ENCODE data around the gene ERBB4. TPM values are rescaled to one million over a fixed set of nuclear protein-coding genes. Genes with fewer than 3 reads are reported as not detected.

Gene ERBB4
- total RNA-seq, 1 donor: 5.8 TPM

DNA sequence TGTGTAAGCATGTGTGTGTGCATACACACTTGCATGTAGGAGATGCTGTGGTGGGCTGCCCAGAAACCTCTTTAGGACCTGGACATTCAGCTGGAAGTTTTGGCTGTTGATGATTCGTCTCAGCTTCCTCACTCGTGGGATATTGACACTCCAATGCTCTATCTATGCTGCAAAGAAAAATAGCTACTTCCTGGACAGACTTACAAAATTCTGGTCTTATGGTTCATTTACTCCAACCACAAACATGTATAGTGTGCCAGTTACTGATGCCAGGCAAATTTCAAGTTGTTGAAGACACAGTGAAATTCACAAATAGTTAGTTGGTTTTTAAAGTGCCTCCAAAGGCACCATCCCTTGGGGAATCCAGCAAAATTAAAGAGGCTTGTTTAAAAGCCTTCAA, 1099.6 kb downstream of the ERBB4 start:
- DNase-seq (ENCODE audit: low read depth): no peak
- no peak overlapping the region for H3K4me3 ChIP-seq (ENCODE audit: low read depth, low read length)
- TF ChIP-seq, protein P1, sequence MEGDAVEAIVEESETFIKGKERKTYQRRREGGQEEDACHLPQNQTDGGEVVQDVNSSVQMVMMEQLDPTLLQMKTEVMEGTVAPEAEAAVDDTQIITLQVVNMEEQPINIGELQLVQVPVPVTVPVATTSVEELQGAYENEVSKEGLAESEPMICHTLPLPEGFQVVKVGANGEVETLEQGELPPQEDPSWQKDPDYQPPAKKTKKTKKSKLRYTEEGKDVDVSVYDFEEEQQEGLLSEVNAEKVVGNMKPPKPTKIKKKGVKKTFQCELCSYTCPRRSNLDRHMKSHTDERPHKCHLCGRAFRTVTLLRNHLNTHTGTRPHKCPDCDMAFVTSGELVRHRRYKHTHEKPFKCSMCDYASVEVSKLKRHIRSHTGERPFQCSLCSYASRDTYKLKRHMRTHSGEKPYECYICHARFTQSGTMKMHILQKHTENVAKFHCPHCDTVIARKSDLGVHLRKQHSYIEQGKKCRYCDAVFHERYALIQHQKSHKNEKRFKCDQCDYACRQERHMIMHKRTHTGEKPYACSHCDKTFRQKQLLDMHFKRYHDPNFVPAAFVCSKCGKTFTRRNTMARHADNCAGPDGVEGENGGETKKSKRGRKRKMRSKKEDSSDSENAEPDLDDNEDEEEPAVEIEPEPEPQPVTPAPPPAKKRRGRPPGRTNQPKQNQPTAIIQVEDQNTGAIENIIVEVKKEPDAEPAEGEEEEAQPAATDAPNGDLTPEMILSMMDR (IDR thresholded peaks at IDR 0.05; ENCODE audit: insufficient read depth, low read length): no peak

DNA sequence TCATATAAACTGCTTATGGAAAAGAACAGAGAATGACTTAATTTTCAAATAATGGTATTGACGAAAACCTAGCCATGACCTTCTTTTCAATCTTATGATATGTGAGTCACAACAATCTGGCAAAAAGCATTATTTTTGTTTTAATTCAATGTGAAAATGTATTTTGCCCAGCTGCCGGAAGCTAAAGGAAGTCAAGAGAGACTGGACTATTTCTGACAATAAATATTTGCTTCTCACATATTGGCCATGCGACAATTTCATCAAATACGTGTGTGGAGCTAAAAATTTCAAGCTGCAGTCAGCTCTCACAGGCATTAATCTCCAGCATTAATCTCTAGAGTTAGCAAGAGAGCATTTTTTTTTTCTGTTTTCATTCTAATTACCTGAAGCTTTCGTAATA, 1101.2 kb downstream of the ERBB4 start:
- H3K4me3 ChIP-seq (ENCODE audit: low read depth, low read length): no peak overlapping the region
- TF ChIP-seq, protein P1 (IDR thresholded peaks at IDR 0.05; ENCODE audit: insufficient read depth, low read length): no peak
- DNase-seq (ENCODE audit: low read depth): no peak

DNA sequence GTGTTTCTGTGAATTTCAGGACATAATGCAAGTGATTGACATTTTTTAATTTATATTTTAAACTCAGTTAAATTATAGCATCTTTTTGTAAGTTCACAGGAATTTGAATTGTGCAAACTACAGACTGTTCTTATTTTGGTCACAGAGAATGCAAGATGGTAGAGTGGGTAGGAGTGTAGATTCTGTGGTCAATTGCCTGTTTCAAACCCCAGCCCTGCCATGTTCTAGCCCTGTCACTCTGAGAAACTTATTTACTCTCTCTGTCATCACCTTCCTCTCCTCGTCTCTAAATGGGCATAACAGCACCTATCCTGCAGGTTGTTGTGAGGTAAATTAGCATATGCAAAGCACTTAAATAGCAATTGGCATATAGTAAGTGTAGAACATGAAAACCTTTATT, 1102.4 kb downstream of the ERBB4 start:
- TF ChIP-seq, protein P1 (IDR thresholded peaks at IDR 0.05; ENCODE audit: insufficient read depth, low read length): no peak
- DNase-seq (ENCODE audit: low read depth): no peak
- no peak overlapping the region for H3K4me3 ChIP-seq (ENCODE audit: low read depth, low read length)

DNA sequence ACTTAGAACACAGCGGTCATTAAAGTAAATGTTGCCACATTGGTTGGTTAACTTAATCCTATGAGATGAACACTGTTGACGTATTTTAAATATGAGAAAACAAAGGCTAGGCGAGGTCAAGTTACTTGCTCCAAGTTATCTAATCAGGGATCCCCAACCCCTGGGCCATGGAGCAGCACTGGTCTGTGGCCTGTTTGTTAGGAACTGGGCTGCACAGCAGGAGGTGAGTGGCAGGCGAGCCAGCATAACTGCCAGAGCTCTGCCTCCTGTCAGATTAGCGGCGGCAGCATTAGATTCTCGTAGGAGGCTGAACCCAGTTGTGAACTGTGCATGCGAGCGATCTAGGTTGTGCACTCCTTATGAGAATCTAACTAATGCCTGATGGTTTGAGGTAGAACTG, 1103.3 kb downstream of the ERBB4 start:
- H3K4me3 ChIP-seq (ENCODE audit: low read depth, low read length): no peak overlapping the region
- no peak for DNase-seq (ENCODE audit: low read depth)
- TF ChIP-seq, protein P1 (IDR thresholded peaks at IDR 0.05; ENCODE audit: insufficient read depth, low read length): no peak

DNA sequence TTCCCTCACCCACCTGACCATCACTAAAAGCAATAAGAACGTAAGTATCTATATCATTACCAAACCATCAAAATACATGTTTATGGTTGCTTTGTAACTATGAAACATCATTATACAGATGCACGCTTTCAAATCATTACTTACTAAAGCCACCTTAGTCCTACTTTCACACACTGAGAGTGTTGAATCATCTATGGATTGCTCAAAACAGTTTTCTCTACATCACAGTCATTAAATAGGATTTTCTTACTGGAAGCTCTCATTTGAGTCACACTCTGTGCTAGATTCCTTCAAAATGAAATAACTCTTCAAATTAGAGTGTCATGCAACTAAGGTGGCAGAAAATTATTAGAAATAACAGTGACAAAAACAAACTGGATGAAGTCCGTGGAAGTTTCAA, 1103.8 kb downstream of the ERBB4 start:
- DNase-seq (ENCODE audit: low read depth): no peak

DNA sequence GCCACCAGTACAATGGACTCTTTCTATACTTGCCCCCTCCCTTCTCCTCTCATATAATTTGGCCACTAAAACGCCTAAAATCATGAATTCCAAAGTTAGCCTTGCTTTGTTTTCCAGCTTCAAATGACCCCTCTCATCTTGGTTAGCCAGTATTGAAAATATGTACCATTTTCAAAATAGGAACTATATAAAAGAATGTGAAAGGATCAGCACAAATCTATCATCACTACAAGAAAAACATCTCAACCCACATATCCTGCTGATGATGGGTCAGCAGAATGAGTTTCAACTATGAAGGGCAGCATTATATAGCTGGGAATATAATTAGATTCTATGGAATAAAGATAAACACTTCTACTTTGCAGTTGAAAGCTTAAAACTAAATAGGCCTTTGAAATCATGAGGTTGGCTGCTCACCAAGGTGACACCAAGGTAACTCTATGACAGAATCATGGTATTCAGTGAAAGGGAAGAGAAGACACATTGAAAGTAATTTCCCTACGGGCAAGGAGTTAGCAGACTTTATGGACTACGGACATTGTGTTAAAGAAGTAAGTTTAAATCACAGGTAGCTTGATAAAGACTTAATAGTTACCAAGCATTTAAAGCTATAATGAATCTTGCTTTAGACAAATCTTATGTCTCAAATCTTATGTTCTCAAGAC, 1109.2 kb downstream of the ERBB4 start:
- no peak overlapping the region for H3K4me3 ChIP-seq (ENCODE audit: low read depth, low read length)
- DNase-seq (ENCODE audit: low read depth): no peak
- TF ChIP-seq, protein P1 (IDR thresholded peaks at IDR 0.05; ENCODE audit: insufficient read depth, low read length): no peak

More for the DNA sequence above, 1103.8 kb downstream of the ERBB4 start:
- TF ChIP-seq, protein P1 (IDR thresholded peaks at IDR 0.05; ENCODE audit: insufficient read depth, low read length): no peak
- no peak overlapping the region for H3K4me3 ChIP-seq (ENCODE audit: low read depth, low read length)

DNA sequence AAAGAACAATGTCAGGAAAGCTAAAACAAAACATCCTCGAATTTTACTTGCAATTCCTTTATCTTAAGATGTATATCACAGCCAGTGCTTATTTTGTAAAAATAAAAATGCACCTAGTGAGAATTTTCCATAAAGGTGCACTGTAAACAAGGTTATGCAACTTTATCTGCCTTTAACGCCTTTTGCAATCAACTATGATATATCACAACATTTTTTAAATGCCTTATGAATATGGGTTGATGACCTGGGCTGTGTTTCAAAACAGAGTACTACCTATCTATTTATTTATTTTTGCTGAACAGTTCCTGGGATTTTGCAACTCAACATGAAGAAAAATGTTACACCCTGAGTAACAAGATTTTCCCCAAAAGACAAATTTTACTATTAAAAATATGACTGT, 1112.4 kb downstream of the ERBB4 start:
- TF ChIP-seq, protein P1 (IDR thresholded peaks at IDR 0.05; ENCODE audit: insufficient read depth, low read length): no peak

More for the DNA sequence above, 1112.4 kb downstream of the ERBB4 start:
- no peak overlapping the region for H3K4me3 ChIP-seq (ENCODE audit: low read depth, low read length)
- DNase-seq (ENCODE audit: low read depth): no peak

Data from fibroblast of the aortic adventitia (primary cell).